T follicular helper cell (primary cell): Measurements from ENCODE around the gene RRAGD.
"Not testable (repeated sequence)": the region's sequence is repeated elsewhere in the genome, so short reads cannot be mapped to it uniquely, and the experiment has no call there.

Source experiments
- DNase-seq: peaks from one replicate; pipeline ENCODE4 v3.0.0-alpha.2; 2020; ENCODE audit warnings: low read depth

The RRAGD gene

DNA sequence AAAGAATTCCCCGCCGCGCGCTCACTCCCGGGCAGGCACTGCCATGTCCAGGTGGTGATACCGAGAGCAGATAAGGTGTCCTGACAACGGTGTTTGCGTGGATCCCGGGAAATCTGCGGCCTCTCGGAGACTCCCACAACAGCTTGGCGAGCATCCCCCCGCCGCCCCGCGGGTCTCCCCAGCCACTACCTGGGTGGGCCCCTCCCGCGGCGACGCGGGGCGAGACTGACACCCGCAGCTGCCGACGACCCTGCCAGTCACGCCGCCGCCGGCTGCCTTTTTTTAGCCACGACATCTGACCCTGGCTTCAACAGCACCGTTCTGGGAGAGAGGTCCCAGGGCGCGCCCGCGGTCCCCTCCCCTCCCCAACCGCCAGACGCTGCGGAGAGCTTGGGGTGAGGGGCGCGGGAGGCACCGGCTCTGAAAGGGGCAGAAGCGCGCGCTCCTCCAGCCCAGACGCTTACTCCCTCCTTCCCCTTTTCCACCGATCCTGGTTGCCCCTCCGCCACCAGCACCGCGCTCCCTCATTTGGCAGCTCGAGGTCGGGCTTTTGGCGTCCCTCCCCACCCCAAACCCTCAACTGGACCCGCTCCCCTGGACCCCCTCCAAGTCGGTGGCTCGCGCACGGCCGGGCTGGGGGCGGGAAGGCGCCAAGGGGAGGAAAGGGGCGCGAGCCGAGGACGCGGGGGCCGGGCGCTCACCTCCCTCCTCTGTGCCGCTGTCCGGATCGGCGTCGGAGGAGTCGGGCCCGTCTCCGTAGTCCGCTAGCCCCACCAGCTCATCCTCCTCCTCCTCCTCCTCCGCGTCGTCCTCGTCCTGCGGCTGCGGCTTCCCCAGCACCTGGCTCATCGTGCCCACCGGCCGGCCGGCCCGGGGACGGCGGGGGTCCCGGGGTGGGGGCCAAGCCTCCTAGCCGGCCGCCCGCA lies 665 bp downstream of the RRAGD start:
- DNase-seq, result no peak

- DNase-seq, result no peak
These were observed 1.3 kb downstream of the RRAGD start for GRCh38 chr6:89410788-89411144.

- no peak for DNase-seq
These were observed 1.8 kb downstream of the RRAGD start for GRCh38 chr6:89410231-89410761.

- no peak for DNase-seq
These were observed 2.5 kb downstream of the RRAGD start for GRCh38 chr6:89409461-89410035.

GRCh38 chr6:89406141-89406540 lies 5.9 kb downstream of the RRAGD start:
- no peak for DNase-seq

GRCh38 chr6:89404512-89404911 lies 7.6 kb downstream of the RRAGD start:
- DNase-seq, result no peak

DNA sequence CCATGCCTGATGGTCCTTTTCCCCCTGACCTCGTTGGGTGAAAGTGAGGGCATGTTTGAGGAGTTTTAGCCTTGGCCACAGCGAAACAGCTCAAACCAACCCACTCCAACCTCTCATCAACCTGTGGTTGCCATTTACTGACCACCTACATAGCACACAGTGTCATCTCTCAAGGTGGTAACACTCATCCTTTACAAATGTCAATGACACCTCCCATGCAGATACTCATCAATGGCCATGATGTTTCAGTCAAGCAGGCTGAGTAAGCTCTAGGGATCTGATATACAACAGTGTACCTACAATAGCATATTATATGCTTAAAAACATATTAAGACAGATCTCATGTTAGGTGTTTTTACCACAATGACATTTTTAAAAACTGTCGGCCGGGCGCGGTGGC lies 9.3 kb downstream of the RRAGD start:
- no peak for DNase-seq

DNA sequence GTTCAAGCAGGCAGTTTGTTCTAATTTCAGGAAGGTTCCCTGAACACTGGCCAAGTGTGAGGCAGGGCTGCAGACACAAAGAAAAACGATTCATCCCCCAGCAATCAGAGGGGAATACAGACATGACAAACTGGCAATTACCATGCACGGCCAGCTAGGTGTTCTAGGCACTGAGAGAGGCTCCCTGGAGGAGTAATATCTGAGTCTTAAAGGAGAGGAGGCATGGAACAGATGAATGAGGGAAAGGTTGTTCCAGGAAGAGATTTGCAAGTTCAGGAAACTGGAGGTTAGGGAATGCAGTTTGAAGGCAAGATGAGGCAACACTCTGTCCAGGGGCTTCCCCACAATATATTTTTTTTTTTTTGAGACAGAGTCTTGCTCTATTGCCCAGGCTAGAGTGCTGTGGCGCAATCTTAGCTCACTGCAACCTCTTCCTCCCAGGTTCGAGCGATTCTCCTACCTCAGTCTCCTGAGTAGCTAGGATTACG lies 11.1 kb downstream of the RRAGD start:
- no peak for DNase-seq

DNA sequence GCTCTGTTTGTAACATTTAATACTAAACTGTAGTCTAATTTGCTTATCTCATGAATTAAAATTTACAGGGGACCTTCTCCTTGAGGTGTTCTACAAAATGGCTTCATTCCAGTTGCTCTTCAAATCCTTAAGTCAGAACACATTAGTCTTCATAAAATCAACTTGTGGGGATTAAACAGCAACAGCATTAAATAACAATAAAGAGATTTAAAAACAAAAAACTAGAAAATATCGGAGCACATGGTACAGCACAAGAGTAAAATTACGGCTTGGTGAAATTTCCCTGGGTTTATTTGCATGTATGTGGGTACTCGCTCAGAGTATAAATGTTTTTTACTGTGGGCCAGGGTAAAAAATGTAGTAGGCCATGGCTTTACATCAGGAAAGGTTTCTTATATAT lies 12.0 kb downstream of the RRAGD start:
- DNase-seq, result no peak

DNA sequence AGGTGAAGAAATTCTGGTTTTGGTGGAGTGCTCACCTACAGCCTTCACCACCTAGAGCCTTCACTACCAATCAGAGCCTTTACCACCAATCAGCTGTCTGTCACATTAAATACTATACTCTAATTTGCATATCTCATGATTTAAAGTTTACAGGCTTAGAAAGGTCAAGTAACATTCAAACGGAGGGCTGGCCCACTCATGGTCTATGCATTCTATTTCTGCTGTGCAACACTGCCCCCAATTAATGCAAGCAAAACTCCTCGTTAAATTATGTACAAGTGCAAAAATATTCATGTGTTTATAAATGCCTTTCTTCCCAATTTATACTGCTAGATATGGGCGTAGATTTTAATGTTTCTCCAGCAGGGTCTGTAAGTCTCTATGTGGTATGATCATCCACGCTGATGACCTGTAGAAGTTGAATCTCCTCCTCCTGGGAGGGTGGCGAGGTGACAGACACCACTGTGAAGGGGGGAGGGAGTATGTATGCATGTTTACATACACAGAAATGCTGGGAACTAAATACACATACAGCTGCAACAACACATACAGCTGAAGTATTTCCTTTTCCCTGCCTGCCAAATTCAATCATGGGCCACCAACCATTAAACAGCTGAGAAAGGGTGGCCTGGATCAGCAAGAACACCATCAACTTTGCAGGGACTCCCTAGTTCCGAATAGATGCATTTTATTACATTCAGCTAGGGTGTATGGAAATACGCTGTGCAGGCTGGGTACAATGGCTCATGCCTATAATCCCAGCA lies 13.1 kb downstream of the RRAGD start:
- no peak for DNase-seq

DNA sequence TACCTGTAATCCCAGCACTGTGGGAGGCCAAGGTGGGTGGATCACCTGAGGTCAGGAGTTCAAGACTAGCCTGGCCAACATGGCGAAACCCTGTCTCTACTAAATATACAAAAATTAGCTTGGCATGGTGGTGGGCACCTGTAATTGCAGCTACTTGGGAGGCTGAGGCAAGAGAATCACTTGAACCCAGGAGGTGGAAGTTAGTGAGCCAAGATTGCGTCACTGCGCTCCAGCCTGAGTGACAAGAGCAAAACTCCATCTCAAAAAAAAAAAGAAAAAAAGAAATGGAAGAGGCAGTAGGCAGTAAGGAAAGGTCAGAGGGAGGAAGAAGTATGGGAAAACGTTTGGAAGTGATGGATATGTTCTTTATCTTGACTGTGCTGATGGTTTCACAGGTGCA lies 14.2 kb downstream of the RRAGD start:
- not testable (repeated sequence) for DNase-seq

GRCh38 chr6:89393659-89394058 lies 18.4 kb downstream of the RRAGD start:
- no peak for DNase-seq

- no peak for DNase-seq
These were observed 19.2 kb downstream of the RRAGD start for GRCh38 chr6:89392823-89393222.

GRCh38 chr6:89388846-89389245 lies 23.2 kb downstream of the RRAGD start:
- DNase-seq, result no peak

GRCh38 chr6:89387516-89388201 lies 24.4 kb downstream of the RRAGD start:
- no peak for DNase-seq

DNA sequence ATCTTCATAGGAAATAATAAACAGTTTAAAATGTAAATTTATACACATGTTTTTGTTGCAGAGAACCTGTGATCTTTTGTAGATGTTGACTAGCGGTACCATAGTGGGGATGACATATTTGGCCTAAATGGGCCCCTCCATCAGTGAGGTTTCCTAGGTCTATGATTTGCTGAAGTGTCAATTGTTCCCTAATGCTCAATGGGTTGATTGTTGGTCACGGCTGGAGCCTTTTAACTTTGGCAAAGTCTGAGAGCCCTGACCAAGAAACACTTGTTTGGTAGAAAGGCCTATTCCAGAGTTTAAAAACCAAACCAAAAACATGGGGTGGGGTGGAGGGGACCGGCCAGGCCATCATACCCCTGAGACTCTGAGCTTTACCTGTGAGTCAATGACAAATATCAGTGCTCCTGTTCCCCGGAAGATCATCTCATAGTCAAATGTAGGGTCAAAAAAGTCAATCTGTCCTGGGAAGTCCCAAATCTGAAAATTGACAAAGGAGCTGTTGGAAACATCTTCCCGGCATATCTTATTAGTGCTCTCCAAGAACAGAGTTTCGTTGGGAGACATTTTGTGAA lies 25.1 kb downstream of the RRAGD start:
- no peak for DNase-seq

DNA sequence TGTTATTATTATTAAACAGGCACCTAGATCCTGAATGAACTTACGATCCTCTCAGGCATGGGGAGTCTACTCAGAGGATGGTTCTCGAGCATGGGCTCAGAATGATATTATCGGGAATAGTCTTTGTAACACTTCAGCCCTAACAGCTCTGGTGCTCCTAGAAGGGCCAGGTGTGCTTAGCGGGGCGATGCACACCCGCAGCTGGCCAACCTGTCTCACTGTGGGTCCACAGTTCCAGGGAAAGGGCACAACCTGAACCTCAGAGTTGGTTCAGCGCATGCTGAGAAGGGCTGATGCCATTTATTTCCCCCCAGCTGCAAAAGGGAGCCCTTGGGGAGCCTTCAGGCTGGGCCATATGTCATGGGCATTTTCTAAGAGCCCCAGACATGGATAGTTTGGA lies 26.2 kb downstream of the RRAGD start:
- no peak for DNase-seq

GRCh38 chr6:89385156-89385667 lies 26.9 kb downstream of the RRAGD start:
- DNase-seq, result no peak

DNA sequence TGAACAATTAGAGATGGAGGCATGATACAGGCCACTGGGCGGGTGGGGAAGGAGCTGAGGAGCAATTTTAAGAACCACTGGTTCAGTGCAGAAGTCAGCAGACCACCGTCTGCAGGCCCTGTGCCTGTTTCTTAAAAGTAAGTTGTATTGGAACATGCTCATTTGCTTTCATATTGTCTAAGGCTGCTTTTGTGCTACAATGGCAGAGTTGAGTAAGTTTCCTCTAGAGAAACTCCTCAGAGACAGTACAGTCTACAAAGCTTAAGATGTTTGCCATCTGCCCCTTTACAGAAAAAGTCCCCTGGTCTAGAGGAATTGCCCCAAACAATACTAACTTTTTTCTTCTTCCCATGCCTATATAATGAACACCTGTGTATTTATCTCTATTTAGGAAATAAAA lies 31.0 kb downstream of the RRAGD start:
- DNase-seq, result no peak

- DNase-seq, result no peak
These were observed 32.8 kb downstream of the RRAGD start for GRCh38 chr6:89379281-89379680.

DNA sequence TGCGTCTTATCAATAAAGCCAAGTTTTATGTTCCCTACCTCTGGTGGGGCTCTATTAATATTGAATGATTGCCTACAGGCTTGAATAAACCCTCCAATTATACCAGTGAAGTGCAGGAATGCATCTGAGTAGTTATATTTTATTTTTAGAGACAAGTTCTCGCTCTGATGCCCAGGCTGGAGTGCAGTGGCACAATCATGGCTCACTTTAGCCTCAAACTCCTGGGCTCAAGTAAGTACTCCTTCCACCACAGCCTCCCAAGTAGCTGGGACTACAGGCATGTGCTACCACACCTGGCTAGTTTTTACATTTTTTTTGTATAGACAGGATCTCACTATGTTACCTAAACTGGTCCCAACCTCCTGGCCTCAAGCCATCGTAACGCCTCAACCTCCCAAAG lies 33.4 kb downstream of the RRAGD start:
- DNase-seq, result no peak
